ENCODE results near the gene CADM1. TPM values are rescaled to one million over a fixed set of nuclear protein-coding genes. Genes with fewer than 3 reads are reported as not detected.

Gene CADM1
- polyA plus RNA-seq, 1 donor (not counting 4 experiments of a cell fraction or from before 2014, with no cell fraction given) = 9.5 TPM

DNA sequence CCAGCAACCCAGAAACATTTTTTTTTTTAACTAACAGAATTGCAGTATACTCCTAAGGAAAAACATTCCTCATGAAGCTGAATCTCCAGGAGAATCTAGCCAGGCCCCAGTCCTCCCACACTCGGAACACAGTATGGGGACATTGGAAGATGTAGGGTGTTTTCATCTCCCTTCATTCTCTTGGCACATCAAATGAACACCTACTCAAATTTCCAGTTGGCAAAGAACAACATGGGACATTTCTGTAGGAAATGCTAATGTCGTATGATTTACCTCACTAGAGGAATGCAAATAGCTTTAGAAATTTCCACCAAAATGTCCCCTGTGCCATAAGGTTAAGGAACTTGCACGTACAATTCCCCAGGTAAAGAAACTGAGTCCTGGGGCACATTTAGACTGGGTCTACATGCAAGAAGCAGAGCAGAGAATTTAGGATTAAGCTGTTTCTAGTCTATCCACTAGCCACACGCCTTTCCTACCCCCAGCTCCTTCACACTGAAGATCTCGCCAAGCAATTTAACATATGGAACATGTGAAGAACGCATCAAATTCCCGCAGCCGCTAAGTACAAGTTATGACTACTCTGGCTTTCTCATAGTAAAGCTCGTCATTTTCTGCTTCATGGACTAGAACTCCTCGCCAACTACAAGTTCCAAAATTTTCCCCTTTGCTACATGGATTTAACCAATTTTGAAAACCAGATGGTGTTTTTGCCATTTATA is 2.9 kb upstream of the CADM1 start:
- H3K4me2 ChIP-seq (ENCODE audit: control insufficient read depth, extremely low read depth, insufficient read depth, low read depth, low read length) = no peak overlapping the region
- no peak for DNase-seq (ENCODE audit: low read depth, low spot score)
- no peaks in the 10 kb centered on the region for H4K20me1 ChIP-seq (ENCODE audit: control insufficient read depth, extremely low read depth, insufficient read depth, low read length)
- no peak overlapping the region for H3K4me3 ChIP-seq (ENCODE audit: control insufficient read depth in 2 of 3, extremely low read depth in 1 of 3, insufficient read depth in 2 of 3, low read depth in 1 of 3, low read length in 3 of 3)
- H3K9ac ChIP-seq (ENCODE audit: control insufficient read depth, extremely low read depth, insufficient read depth, low read length) = no peak overlapping the region
- no peaks in the 10 kb centered on the region for H3K9me3 ChIP-seq (ENCODE audit: control insufficient read depth, low read depth, low read length)
- no peaks in the 10 kb centered on the region for H3K36me3 ChIP-seq (ENCODE audit: control insufficient read depth in 2 of 2, extremely low read depth in 1 of 2, insufficient read depth in 2 of 2, low read length in 2 of 2)
- dilution Hi-C loops (cut with MboI; ENCODE audit: extremely low pct_ligation_motif_present, low sequenced_read_pairs) = no loop called here
- no peak for TF ChIP-seq EZH2 (IDR thresholded peaks at IDR 0.05; ENCODE audit: low read length)
- peaks cover 8% of the 10 kb centered on the region for H3K27me3 ChIP-seq (ENCODE audit: control insufficient read depth, extremely low read depth, insufficient read depth, low read length)
- H2AFZ ChIP-seq (ENCODE audit: control insufficient read depth, low read length) = no peak overlapping the region
- no peak for FAIRE-seq
- no peak overlapping the region for H3K27ac ChIP-seq (ENCODE audit: control insufficient read depth, insufficient read depth, low read length)
- peaks cover 18% of the 10 kb centered on the region for H3K4me1 ChIP-seq (ENCODE audit: control insufficient read depth, extremely low read depth, insufficient read depth, low read length)
- H3K79me2 ChIP-seq (ENCODE audit: control insufficient read depth, insufficient read depth, low read length) = no peaks in the 10 kb centered on the region
- H3K9me1 ChIP-seq (ENCODE audit: control insufficient read depth, extremely low read depth, insufficient read depth, low read length) = no peaks in the 10 kb centered on the region

DNA sequence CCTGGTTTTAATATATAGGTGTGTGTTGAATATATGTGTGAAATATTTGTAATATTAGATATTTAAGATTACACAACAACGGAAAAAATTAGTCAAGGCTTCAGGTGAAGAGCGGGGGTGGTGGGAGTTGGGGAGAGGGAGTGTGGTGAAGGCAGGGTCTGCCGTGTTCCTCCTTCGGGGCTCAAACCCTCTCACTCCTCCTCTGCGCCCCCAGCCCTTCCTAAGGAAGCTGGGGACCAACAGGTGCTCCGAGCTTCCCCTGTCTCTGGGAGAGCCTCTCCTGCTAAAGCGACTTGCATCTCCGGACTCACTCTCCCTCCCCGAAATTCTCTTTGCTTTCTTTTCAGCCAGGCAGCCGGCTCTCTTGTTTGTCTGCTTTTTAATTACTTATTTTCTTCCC is 960 bp upstream of the CADM1 start:
- dilution Hi-C loops (cut with MboI; ENCODE audit: extremely low pct_ligation_motif_present, low sequenced_read_pairs) = no loop called here
- TF ChIP-seq EZH2 (IDR thresholded peaks at IDR 0.05; ENCODE audit: low read length) = no peak
- TF ChIP-seq, protein P1, sequence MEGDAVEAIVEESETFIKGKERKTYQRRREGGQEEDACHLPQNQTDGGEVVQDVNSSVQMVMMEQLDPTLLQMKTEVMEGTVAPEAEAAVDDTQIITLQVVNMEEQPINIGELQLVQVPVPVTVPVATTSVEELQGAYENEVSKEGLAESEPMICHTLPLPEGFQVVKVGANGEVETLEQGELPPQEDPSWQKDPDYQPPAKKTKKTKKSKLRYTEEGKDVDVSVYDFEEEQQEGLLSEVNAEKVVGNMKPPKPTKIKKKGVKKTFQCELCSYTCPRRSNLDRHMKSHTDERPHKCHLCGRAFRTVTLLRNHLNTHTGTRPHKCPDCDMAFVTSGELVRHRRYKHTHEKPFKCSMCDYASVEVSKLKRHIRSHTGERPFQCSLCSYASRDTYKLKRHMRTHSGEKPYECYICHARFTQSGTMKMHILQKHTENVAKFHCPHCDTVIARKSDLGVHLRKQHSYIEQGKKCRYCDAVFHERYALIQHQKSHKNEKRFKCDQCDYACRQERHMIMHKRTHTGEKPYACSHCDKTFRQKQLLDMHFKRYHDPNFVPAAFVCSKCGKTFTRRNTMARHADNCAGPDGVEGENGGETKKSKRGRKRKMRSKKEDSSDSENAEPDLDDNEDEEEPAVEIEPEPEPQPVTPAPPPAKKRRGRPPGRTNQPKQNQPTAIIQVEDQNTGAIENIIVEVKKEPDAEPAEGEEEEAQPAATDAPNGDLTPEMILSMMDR (optimal IDR thresholded peaks at IDR 0.05 in 1 of 3, IDR thresholded peaks at IDR 0.05 in 1 of 3, conservative IDR thresholded peaks at IDR 0.05 in 1 of 3; ENCODE audit: extremely low read depth in 1 of 3, insufficient read depth in 2 of 3, low read length in 3 of 3) = no peak
- H3K27me3 ChIP-seq (ENCODE audit: control insufficient read depth, extremely low read depth, insufficient read depth, low read length) = peaks cover 12% of the 10 kb centered on the region
- no peak overlapping the region for H3K27ac ChIP-seq (ENCODE audit: control insufficient read depth, insufficient read depth, low read length)
- no peaks in the 10 kb centered on the region for H3K79me2 ChIP-seq (ENCODE audit: control insufficient read depth, insufficient read depth, low read length)
- peak overlapping the region; percentile 45 to 97 (median 90) for H3K4me3 ChIP-seq (ENCODE audit: control insufficient read depth in 2 of 3, extremely low read depth in 1 of 3, insufficient read depth in 2 of 3, low read depth in 1 of 3, low read length in 3 of 3)
- no peaks in the 10 kb centered on the region for H3K9me3 ChIP-seq (ENCODE audit: control insufficient read depth, low read depth, low read length)
- no peaks in the 10 kb centered on the region for H3K9me1 ChIP-seq (ENCODE audit: control insufficient read depth, extremely low read depth, insufficient read depth, low read length)
- DNase-seq (ENCODE audit: low read depth, low spot score) (no peak), FAIRE-seq (no peak)
- no peaks in the 10 kb centered on the region for H4K20me1 ChIP-seq (ENCODE audit: control insufficient read depth, extremely low read depth, insufficient read depth, low read length)
- peak overlapping the region; percentile 98 for H3K4me2 ChIP-seq (ENCODE audit: control insufficient read depth, extremely low read depth, insufficient read depth, low read depth, low read length)
- no peaks in the 10 kb centered on the region for H3K36me3 ChIP-seq (ENCODE audit: control insufficient read depth in 2 of 2, extremely low read depth in 1 of 2, insufficient read depth in 2 of 2, low read length in 2 of 2)
- peak overlapping the region; percentile 73 for H3K9ac ChIP-seq (ENCODE audit: control insufficient read depth, extremely low read depth, insufficient read depth, low read length)
- peaks cover 22% of the 10 kb centered on the region for H3K4me1 ChIP-seq (ENCODE audit: control insufficient read depth, extremely low read depth, insufficient read depth, low read length)
- peak overlapping the region; percentile 100 for H2AFZ ChIP-seq (ENCODE audit: control insufficient read depth, low read length)

All from keratinocyte (primary cell).